ENCODE data around the gene DOK1. TPM values are rescaled to one million over a fixed set of nuclear protein-coding genes. Genes with fewer than 3 reads are reported as not detected.

The DOK1 gene
- total and polyA plus RNA-seq, 2 donors (not counting 1 experiment from before 2014, with no cell fraction given) = 29.1 to 41.4 TPM

DNA sequence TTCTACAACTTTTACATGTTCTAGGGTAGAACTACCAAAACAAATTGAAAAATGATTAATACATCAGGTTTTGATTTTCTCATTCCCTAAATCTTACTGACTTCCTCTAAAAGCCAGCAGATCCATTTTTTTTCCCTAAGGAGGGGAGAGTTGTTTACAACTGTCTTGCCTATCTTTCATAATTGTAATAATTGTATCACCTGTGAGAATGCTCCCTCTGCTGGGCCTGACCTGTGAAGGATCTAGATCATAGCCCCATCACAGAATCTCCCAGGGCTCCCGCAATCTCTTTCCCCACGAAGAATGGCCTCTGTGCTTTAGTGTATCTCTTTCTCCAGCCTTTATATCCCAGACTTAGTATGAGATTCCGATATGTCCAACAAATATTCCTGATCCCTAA, 9.9 kb upstream of the DOK1 start:
- no peak overlapping the region for H3K9ac ChIP-seq (ENCODE audit: low read length)
- H3K36me3 ChIP-seq (replicated peaks in 1 of 2; ENCODE audit: control extremely low read depth in 1 of 2, control insufficient read depth in 1 of 2, extremely low read depth in 1 of 2, insufficient read depth in 2 of 2, low read length in 1 of 2) = no peaks in the 10 kb centered on the region
- H3K27ac ChIP-seq (ENCODE audit: low read length in 2 of 2) = no peak overlapping the region
- peaks cover 0 to 24% (median 16%) of the 10 kb centered on the region in 4 experiments for H3K27me3 ChIP-seq (replicated peaks in 1 of 4; ENCODE audit: control extremely low read depth in 1 of 4, control insufficient read depth in 3 of 4, insufficient read depth in 4 of 4, low read length in 3 of 4)
- ATAC-seq (ENCODE audit: low read depth) = no peak
- H3K9me3 ChIP-seq (ENCODE audit: control extremely low read depth in 1 of 3, control insufficient read depth in 2 of 3, insufficient read depth in 1 of 3, low read length in 2 of 3) = no peaks in the 10 kb centered on the region
- ChIA-PET CTCF (interaction anchor here (0.8 to 3.8 kb wide), 10 partner anchors 11 to 72 kb away, joined by 3 to 22 read pairs (median 3); partner anchors contain the start of genes AUP1, CCDC142, HTRA2 and MRPL53), POLR2A (interaction anchor here (1.3 to 1.6 kb wide), 2 partner anchors 13 to 19 kb away, joined by 3 read pairs; partner anchors contain the start of gene DQX1)
- no peak overlapping the region for H3K4me3 Mint-ChIP-seq
- H3K27me3 Mint-ChIP-seq = peaks cover 13% of the 10 kb centered on the region
- peaks cover 13% of the 10 kb centered on the region for H3K4me1 Mint-ChIP-seq
- no peak overlapping the region for H3K4me2 ChIP-seq (replicated peaks; ENCODE audit: low read depth, low read length, poor library complexity, severe bottlenecking)
- WGBS (ENCODE audit: insufficient coverage) = 92% methylated on average over 3 of the region's 3 CpGs
- peaks cover 17 to 21% of the 10 kb centered on the region in 2 donors for H3K4me1 ChIP-seq (ENCODE audit: control insufficient read depth in 2 of 2, insufficient read depth in 2 of 2, low read length in 2 of 2)
- H3K27ac Mint-ChIP-seq = no peak overlapping the region
- no peak overlapping the region for H2AFZ ChIP-seq (ENCODE audit: insufficient read depth, low read depth, low read length, poor library complexity, severe bottlenecking)
- no peaks in the 10 kb centered on the region for H3K79me2 ChIP-seq (ENCODE audit: control insufficient read depth, insufficient read depth, low read length)
- H3K9me3 Mint-ChIP-seq (ENCODE audit: insufficient read depth) = no peaks in the 10 kb centered on the region
- intact Hi-C loops (cut with micrococcal nuclease) = no loop called here
- no peak for DNase-seq
- no peaks in the 10 kb centered on the region for H4K20me1 ChIP-seq (ENCODE audit: control insufficient read depth, insufficient read depth, low read length, poor library complexity, severe bottlenecking)
- no peak overlapping the region for H3K4me3 ChIP-seq (ENCODE audit: control extremely low read depth in 1 of 5, extremely low read depth in 1 of 5, insufficient read depth in 1 of 5, low read depth in 2 of 5, low read length in 4 of 5)
- no peak for TF ChIP-seq EZH2 (IDR thresholded peaks at IDR 0.05; ENCODE audit: borderline replicate concordance, insufficient read depth, low read depth, low read length, poor library complexity, severe bottlenecking)
- TF ChIP-seq, protein P1, sequence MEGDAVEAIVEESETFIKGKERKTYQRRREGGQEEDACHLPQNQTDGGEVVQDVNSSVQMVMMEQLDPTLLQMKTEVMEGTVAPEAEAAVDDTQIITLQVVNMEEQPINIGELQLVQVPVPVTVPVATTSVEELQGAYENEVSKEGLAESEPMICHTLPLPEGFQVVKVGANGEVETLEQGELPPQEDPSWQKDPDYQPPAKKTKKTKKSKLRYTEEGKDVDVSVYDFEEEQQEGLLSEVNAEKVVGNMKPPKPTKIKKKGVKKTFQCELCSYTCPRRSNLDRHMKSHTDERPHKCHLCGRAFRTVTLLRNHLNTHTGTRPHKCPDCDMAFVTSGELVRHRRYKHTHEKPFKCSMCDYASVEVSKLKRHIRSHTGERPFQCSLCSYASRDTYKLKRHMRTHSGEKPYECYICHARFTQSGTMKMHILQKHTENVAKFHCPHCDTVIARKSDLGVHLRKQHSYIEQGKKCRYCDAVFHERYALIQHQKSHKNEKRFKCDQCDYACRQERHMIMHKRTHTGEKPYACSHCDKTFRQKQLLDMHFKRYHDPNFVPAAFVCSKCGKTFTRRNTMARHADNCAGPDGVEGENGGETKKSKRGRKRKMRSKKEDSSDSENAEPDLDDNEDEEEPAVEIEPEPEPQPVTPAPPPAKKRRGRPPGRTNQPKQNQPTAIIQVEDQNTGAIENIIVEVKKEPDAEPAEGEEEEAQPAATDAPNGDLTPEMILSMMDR (IDR thresholded peaks at IDR 0.05) = peak; percentile 21

DNA sequence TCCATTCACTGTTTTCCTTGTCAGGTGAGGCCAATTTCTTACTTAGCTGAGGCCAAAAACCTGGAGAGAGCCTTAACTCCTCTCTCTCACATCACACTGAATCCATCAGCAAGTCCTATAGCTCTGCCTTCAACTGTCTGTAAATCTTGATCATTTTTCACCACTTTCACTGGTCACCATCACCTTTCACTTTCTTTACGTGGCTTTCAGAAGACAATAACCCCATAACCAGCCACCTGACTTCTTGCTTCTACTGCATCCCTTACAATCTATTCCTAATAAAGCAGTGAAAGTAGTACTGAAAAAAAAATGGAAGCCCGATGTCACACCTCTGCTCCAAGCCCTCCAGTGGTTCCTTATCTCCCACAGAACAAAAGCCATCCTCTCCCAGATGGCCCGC, 8.5 kb upstream of the DOK1 start:
- Histone ChIP-seq H2AFZ (ENCODE audit: insufficient read depth, low read depth, low read length, poor library complexity, severe bottlenecking) (no peak overlapping the region), H3K4me2 (replicated peaks; ENCODE audit: low read depth, low read length, poor library complexity, severe bottlenecking) (no peak overlapping the region), H3K36me3 (replicated peaks in 1 of 2; ENCODE audit: control extremely low read depth in 1 of 2, control insufficient read depth in 1 of 2, extremely low read depth in 1 of 2, insufficient read depth in 2 of 2, low read length in 1 of 2) (no peaks in the 10 kb centered on the region), H3K27ac (ENCODE audit: low read length in 2 of 2) (no peak overlapping the region), H3K79me2 (ENCODE audit: control insufficient read depth, insufficient read depth, low read length) (no peaks in the 10 kb centered on the region), H3K4me1 (ENCODE audit: control insufficient read depth in 2 of 2, insufficient read depth in 2 of 2, low read length in 2 of 2) (peaks cover 14 to 18% of the 10 kb centered on the region in 2 donors), H3K9ac (ENCODE audit: low read length) (no peak overlapping the region), H3K27me3 (replicated peaks in 1 of 4; ENCODE audit: control extremely low read depth in 1 of 4, control insufficient read depth in 3 of 4, insufficient read depth in 4 of 4, low read length in 3 of 4) (peaks cover 0 to 29% (median 21%) of the 10 kb centered on the region in 4 experiments), H3K9me3 (ENCODE audit: control extremely low read depth in 1 of 3, control insufficient read depth in 2 of 3, insufficient read depth in 1 of 3, low read length in 2 of 3) (no peaks in the 10 kb centered on the region), H3K4me3 (ENCODE audit: control extremely low read depth in 1 of 5, extremely low read depth in 1 of 5, insufficient read depth in 1 of 5, low read depth in 2 of 5, low read length in 4 of 5) (no peak overlapping the region), H4K20me1 (ENCODE audit: control insufficient read depth, insufficient read depth, low read length, poor library complexity, severe bottlenecking) (no peaks in the 10 kb centered on the region)
- Mint-ChIP-seq H3K27ac (no peak overlapping the region), H3K4me1 (peaks cover 9% of the 10 kb centered on the region), H3K27me3 (peaks cover 13% of the 10 kb centered on the region), H3K4me3 (no peak overlapping the region), H3K9me3 (ENCODE audit: insufficient read depth) (no peaks in the 10 kb centered on the region)
- CTCF ChIA-PET = interaction anchor here (0.9 to 3.8 kb wide), 5 partner anchors 10 to 42 kb away, joined by 3 to 22 read pairs (median 6); no protein-coding TSS in a partner anchor
- POLR2A ChIA-PET = no interaction called here
- DNase-seq (no peak), ATAC-seq (ENCODE audit: low read depth) (no peak)
- intact Hi-C loops (cut with micrococcal nuclease) = no loop called here
- 100% methylated on average over 2 of the region's 3 CpGs for WGBS (ENCODE audit: insufficient coverage)
- TF ChIP-seq, protein P1 (IDR thresholded peaks at IDR 0.05) = no peak
- no peak for TF ChIP-seq EZH2 (IDR thresholded peaks at IDR 0.05; ENCODE audit: borderline replicate concordance, insufficient read depth, low read depth, low read length, poor library complexity, severe bottlenecking)
